T-helper 1 cell treated with Interleukin-12 subunit alpha and Interleukin-12 subunit beta and Interleukin-4 antibody, amounts not matched to agents 30 ng/mL and 1 ng/mL, for 36 hours (primary cell): ENCODE results near the gene GDAP2. TPM values are rescaled to one million over a fixed set of nuclear protein-coding genes. Genes with fewer than 3 reads are reported as not detected.

ENCODE experiments used
- intact Hi-C: fragments of 100-400 bp; cut with micrococcal nuclease; formaldehyde crosslinking; loops from one replicate; pipeline ENCODE4 v1.15.1; 2024
- total RNA-seq: library from RNA; stranded (reverse); gene quantifications from 2 replicates; pipeline ENCODE4 v1.2.3, GENCODE V29; 2022

Gene GDAP2, protein sequence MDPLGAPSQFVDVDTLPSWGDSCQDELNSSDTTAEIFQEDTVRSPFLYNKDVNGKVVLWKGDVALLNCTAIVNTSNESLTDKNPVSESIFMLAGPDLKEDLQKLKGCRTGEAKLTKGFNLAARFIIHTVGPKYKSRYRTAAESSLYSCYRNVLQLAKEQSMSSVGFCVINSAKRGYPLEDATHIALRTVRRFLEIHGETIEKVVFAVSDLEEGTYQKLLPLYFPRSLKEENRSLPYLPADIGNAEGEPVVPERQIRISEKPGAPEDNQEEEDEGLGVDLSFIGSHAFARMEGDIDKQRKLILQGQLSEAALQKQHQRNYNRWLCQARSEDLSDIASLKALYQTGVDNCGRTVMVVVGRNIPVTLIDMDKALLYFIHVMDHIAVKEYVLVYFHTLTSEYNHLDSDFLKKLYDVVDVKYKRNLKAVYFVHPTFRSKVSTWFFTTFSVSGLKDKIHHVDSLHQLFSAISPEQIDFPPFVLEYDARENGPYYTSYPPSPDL
- 24.9 and 26.2 TPM in 2 replicates for total RNA-seq

- intact Hi-C loops = loop anchor here (1.0 to 10.0 kb wide), 8 partner anchors 35 to 1923 kb away; partner anchors contain the start of genes MAN1A2, TRIM45, TTF2 and WARS2
These were observed at the start of gene GDAP2, which contains the start of gene WDR3 for GRCh38 chr1:117929343-117930172. Gene GDAP2 (minus strand): TSS chr1:117929621. CDS start chr1:117920357, 9,264 bp downstream. Gene WDR3 (plus strand): TSS chr1:117929739. CDS start chr1:117933320, 3,581 bp downstream.

- intact Hi-C loops = no loop called here
These were observed 47.0 kb upstream of the GDAP2 start for GRCh38 chr1:117976381-117976780.

DNA sequence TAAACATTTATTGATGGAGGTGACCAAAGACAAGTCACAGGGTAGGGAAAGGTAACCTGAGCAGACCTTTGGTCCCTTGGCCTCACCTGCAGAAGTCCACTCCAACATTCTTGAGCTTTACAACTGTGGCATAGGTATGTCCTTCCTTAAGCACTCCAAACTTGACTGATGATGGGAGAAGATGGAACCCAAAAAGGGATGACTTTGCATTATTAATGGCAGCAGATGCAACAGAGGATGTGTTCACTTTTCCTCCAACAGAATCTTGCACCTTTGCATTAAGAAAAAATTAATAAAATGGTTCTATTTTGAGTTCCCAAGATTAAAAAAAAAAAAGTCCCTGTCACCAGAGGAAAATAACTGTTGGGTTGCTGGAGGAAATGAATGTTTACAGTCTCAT is 42.4 kb upstream of the GDAP2 start:
- intact Hi-C loops = no loop called here

GRCh38 chr1:117970252-117970651 is 40.8 kb upstream of the GDAP2 start:
- intact Hi-C loops = no loop called here

DNA sequence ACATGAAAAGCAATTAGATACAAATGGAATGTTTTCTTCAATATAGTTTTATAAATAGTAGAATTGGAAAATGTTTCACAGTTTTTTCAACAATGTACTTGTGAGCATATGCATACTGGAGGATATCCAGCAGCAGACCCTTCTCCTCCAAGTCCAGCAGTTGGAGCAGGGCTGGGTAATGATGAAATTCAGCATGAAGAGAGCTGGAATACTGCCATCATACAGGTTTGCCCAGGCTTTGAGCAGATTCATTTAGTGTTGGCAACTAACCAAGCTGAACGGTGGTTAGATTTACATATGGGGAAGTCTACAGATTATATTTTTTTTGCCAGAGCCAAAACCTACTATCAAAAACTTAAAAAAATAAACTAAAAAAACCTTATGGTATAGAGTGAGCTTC is 38.5 kb upstream of the GDAP2 start:
- intact Hi-C loops = no loop called here

GRCh38 chr1:117967477-117967876 is 38.1 kb upstream of the GDAP2 start:
- intact Hi-C loops = no loop called here

DNA sequence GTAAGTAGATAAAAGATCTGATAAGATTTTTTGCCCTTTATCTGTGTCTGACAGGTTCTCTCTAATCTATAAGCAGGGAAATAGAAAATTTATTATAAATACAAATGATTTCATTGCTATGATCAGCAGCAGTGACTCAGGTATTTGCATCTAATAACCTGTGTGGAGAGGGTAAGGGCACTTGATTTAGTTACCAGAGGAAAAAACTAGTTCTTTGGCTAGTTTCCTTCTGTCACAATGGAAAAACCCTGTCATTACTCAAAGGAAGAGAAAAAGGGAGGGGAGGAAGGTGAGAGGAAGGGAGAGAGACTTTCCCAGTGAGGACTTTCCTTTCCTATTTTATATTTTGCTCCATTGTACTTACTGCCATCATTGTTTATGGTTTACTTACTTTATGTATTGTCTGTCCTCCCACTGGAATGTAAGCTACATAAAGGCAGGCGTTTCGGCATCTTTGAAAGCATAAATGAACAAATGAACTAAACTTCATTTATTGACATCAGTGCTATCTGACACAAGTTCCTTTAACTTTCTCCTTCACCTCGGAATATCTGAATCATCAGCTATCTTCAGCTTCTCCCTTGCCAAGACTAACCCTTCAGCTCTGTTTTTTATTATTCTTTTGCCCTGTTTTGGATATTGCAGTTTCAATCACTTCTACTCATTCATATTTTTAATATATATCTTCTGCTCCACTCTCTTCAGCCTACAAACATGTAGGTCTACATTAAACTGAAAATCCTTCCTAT is 35.0 kb upstream of the GDAP2 start:
- intact Hi-C loops = no loop called here

DNA sequence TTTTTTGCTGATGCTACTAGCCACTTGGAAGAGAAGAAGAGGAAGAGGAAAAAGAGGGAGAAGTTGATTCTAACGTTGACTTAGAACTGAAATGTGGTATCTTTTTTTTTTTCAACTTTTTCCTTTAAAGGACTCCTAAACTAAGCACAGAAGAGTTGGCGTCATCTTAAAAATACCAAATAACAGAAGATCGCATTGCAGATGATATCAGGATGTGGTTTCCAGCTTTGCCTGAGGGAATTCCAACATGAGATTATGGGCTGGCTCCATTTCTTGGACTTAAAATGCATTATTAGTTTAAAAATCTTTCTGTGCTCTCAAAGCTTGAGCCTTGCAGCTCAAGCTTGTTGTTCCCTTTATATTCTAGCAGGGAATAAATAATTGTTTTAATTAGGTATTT is 29.9 kb upstream of the GDAP2 start:
- intact Hi-C loops = no loop called here

DNA sequence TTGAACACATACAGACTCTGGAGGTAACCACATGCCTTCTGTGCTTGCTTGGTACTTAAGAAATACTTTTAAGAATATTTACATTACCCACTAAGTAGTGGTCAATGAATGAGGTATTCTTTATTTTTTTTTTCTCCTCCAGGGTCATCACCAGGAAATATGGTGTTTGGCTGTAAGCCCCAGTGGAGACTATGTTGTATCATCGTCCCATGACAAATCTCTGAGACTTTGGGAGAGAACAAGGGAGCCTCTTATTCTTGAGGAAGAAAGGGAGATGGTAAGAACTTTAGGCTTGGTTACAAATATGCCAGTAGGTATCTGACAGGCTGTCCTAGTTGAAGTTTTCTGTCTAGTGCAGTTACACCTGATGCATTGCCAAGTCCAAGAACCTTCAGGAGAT is 23.0 kb upstream of the GDAP2 start:
- intact Hi-C loops = no loop called here

- intact Hi-C loops = no loop called here
These were observed 12.9 kb upstream of the GDAP2 start for GRCh38 chr1:117942293-117942692.

DNA sequence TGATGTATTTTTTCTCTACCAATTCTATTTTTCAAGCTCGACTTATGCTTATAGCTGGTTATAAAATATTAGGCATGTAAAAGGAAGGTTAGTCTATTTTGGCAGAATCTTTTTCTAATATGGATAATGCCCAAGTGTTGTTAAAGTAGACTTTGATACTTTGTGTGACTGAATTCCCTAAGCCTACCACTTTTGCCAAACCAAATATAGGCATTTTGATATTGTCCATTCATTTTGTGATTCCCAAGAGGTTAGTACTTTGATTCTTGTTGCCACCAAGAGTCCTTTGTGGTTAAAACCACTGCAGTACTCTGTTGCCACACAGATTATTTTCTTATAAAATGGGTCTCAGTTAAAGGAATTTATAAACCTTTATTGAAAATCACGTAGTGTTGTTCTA is 4.3 kb upstream of the GDAP2 start:
- intact Hi-C loops = no loop called here

GRCh38 chr1:117932576-117932975 is 3.2 kb upstream of the GDAP2 start:
- intact Hi-C loops = no loop called here

GRCh38 chr1:117930484-117930883 is 1.1 kb upstream of the GDAP2 start:
- intact Hi-C loops = no loop called here

GRCh38 chr1:117930173-117930447 is 689 bp upstream of the GDAP2 start:
- intact Hi-C loops = no loop called here

DNA sequence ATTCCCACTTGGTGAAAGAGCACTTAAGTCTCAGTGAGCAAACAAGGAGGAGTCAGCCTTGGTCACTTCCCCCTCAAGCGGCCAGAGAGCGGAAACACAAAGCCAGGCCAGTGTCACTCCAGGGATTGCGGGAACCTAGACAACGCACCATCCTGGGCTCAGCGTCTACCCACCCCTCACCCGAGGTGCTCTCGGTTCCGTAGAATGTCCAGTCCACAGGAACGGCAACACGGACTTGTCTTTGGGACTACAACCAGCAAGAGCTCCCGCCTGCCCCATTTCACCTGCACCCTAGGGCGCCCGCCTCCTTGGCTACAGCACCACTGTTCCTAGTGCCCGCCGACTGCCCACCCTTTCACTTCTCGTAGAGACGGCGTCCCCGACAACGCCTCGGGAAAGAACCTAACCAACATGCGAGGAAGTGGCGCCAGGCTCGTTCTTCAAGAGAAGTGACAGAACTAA is 509 bp downstream of the GDAP2 start:
- intact Hi-C loops = loop anchor here (1.0 to 10.0 kb wide), 8 partner anchors 34 to 1923 kb away; partner anchors contain the start of genes MAN1A2, TRIM45, TTF2 and WARS2

GRCh38 chr1:117925981-117926380 is 3.4 kb downstream of the GDAP2 start:
- intact Hi-C loops = loop anchor here (10.0 kb wide), 2 partner anchors 261 to 801 kb away; partner anchors contain the start of gene TRIM45

GRCh38 chr1:117922717-117923116 is 6.7 kb downstream of the GDAP2 start:
- intact Hi-C loops = loop anchor here (10.0 kb wide), 2 partner anchors 258 to 798 kb away; partner anchors contain the start of gene TRIM45

GRCh38 chr1:117921991-117922390 is 7.4 kb downstream of the GDAP2 start:
- intact Hi-C loops = loop anchor here (10.0 kb wide), 2 partner anchors 257 to 797 kb away; partner anchors contain the start of gene TRIM45

- intact Hi-C loops = no loop called here
These were observed 10.0 kb downstream of the GDAP2 start for GRCh38 chr1:117919376-117919775.

DNA sequence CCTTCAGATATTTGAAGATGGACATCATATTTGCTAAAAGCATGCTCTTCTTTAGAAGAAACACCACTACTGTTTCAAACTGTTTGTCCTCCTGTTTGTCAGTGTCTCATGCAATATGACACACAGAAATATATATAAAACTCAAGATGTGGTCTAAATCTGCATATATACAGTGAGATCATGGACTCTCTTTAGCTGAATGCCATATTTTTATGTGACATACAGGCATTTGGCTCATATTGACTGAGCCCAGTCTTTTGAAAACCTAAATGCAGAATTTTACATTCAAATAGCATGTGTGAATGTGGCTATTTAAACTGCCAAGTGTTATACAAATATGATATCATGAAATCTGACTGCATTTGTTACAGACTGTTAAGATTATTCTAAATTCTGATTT is 18.4 kb downstream of the GDAP2 start:
- intact Hi-C loops = no loop called here

- intact Hi-C loops = no loop called here
These were observed 24.4 kb downstream of the GDAP2 start for GRCh38 chr1:117905019-117905418.
